ENCODE data around the gene AKT3.

GRCh38 chr1:243582326-243582725 is 267.7 kb downstream of the AKT3 start:
- TF ChIP-seq CTCF (IDR thresholded peaks at IDR 0.05 in 4 of 5, conservative IDR thresholded peaks at IDR 0.05 in 1 of 5) (no peak), POLR2A (IDR thresholded peaks at IDR 0.05) (no peak)

Data from gastrocnemius medialis (tissue), 4 donors.